Ovary (tissue), 9 donors: ENCODE data around the gene GPRC5C. TPM values are rescaled to one million over a fixed set of nuclear protein-coding genes. Genes with fewer than 3 reads are reported as not detected.

Experiments used
- DNase-seq, 5 donors: peaks; one replicate each; pipeline ENCODE4 v3.0.0-alpha.2; 2019 to 2020
- H3K27ac ChIP-seq, 2 donors: fragments of 200-600 bp; one replicate each; pipeline versions ENCODE4 v1.5.1 to v1.8.0; 2019 to 2022
- H3K27me3 ChIP-seq: fragments of 200-600 bp; one replicate; pipeline ENCODE4 v1.8.0; 2022
- H3K36me3 ChIP-seq: fragments of 200-600 bp; sonication (generic); one replicate; pipeline ENCODE4 v1.5.1; 2019
- H3K4me1 ChIP-seq: one replicate; pipeline ENCODE4 v1.8.1; 2013; ENCODE audit warnings: mild to moderate bottlenecking, moderate library complexity; ENCODE audit not compliant: insufficient read depth
- H3K4me3 ChIP-seq: fragments of 200-600 bp; sonication (generic); one replicate; pipeline ENCODE4 v1.5.1; 2017
- H3K9me3 ChIP-seq, 2 donors: fragments of 200-600 bp in 1 of 2; sonication (generic) in 1 of 2; one replicate each; pipeline versions ENCODE4 v1.5.1 to v1.8.1; 2013 to 2019; ENCODE audit warnings: mild to moderate bottlenecking in 1 of 2, moderate library complexity in 1 of 2
- CTCF ChIP-seq, 3 donors: fragments of 450-650 bp in 2 of 3; fragments of 200-600 bp in 1 of 3; IDR thresholded peaks; one replicate each; pipeline versions ENCODE4 v1.5.1 to v1.8.0; 2016 to 2022; ENCODE audit warnings: antibody characterized with exemption in 3 of 3, mild to moderate bottlenecking in 1 of 3
- EP300 ChIP-seq: sonication (generic); formaldehyde crosslinking; IDR thresholded peaks from one replicate; pipeline ENCODE4 v1.6.1; 2017; ENCODE audit warnings: antibody characterized with exemption
- POLR2A ChIP-seq: fragments of 450-650 bp; IDR thresholded peaks from one replicate; pipeline ENCODE4 v1.6.1; 2017; ENCODE audit warnings: antibody characterized with exemption, mild to moderate bottlenecking, moderate library complexity
- WGBS, 3 donors: extraction: QIAGEN DNeasy Blood & Tissue Kit in 1 of 3; methylation state at CpG; one replicate each; pipeline versions ENCODE4 v1.1.5 to v1.1.7; 2013 to 2017; 5-methylcytosine and 5-hydroxymethylcytosine counted together
- intact Hi-C, 4 donors: fragments of 100-400 bp; cut with DNase I; formaldehyde crosslinking; loops; one replicate each; pipeline versions ENCODE4 v1.11.0 to v1.15.1; 2022 to 2023
- polyA plus RNA-seq, 2 donors: library from polyadenylated mRNA; stranded (reverse); fragments of 200-250 nt in 1 of 2; fragments of 350-450 nt in 1 of 2; fragmentation: Illumina TruSeq in 1 of 2; extraction: RNeasy Lipid Tissue Mini Kit (QIAGEN cat#74804) in 1 of 2; gene quantifications; one replicate each; pipeline ENCODE4 v1.2.3, GENCODE V29; 2013 to 2014
- total RNA-seq, 7 donors: library from RNA; depleted of rRNA in 2 of 7; stranded (reverse); fragments of >200 nt in 2 of 7; fragmentation: NEBNext Ultra II Directional in 3 of 7; extraction: Animal tissue kit (Norgen Biotek cat#: 25700) in 3 of 7; gene quantifications; one replicate each; pipeline versions ENCODE4 v1.1.0 to v1.2.4, GENCODE V29; 2016 to 2023
- donor health status: DM: no; HTN: no; CAD: no; lungs with moderate emphysema.
- donor health status: DM: no; HTN: no; CAD: no.
- donor health status: Bipolar disorder and iron deficiency.
- donor health status: DM: yes; HTN: yes; CAD: no.
- donor health status: DM: no; HTN: no; CAD: no.
- donor health status: DM: yes; HTN: yes; CAD: no.

GPRC5C gene
- total and polyA plus RNA-seq, 9 donors, result 3.7 to 133 (median 61.8) TPM

- DNase-seq, result no peak
- Histone ChIP-seq H3K27me3 (no peaks in the 10 kb centered on the region), H3K27ac (no peak overlapping the region), H3K9me3 (no peaks in the 10 kb centered on the region), H3K36me3 (no peaks in the 10 kb centered on the region), H3K4me1 (peaks cover 6% of the 10 kb centered on the region), H3K4me3 (no peak overlapping the region)
- TF ChIP-seq CTCF (IDR thresholded peaks at IDR 0.05) (no peak), EP300 (no peak), POLR2A (no peak)
- intact Hi-C loops, result loop anchor here in 3 of 4 donors (2.0 to 10.0 kb wide), 4 partner anchors 81 to 252 kb away; partner anchors contain the start of gene TTYH2 (in 1 of the 3)
- WGBS, 3 donors, result 61 to 69% (median 62%) methylated on average over 7 of the region's 7 CpGs
These were observed 27.7 kb downstream of the GPRC5C start for GRCh38 chr17:74459622-74460021.

GRCh38 chr17:74460241-74460640 lies 28.4 kb downstream of the GPRC5C start:
- intact Hi-C loops, result no loop called here
- no peak for TF ChIP-seq POLR2A
- TF ChIP-seq CTCF (IDR thresholded peaks at IDR 0.05), result no peak
- no peak for TF ChIP-seq EP300
- Histone ChIP-seq H3K27ac (no peak overlapping the region), H3K36me3 (no peaks in the 10 kb centered on the region), H3K27me3 (no peaks in the 10 kb centered on the region), H3K4me1 (peaks cover 3% of the 10 kb centered on the region), H3K9me3 (no peaks in the 10 kb centered on the region), H3K4me3 (no peak overlapping the region)
- no peak for DNase-seq
- 74 to 81% (median 75%) methylated on average over 2 of the region's 2 CpGs for WGBS, 3 donors

GRCh38 chr17:74460996-74461395 lies 29.1 kb downstream of the GPRC5C start:
- H3K36me3 ChIP-seq, result no peaks in the 10 kb centered on the region
- H3K27ac ChIP-seq, result no peak overlapping the region
- intact Hi-C loops, result no loop called here
- no peaks in the 10 kb centered on the region for H3K9me3 ChIP-seq
- H3K4me1 ChIP-seq, result peaks cover 3% of the 10 kb centered on the region
- TF ChIP-seq POLR2A, result no peak
- no peak for TF ChIP-seq EP300
- no peak for TF ChIP-seq CTCF (IDR thresholded peaks at IDR 0.05)
- no peak overlapping the region for H3K4me3 ChIP-seq
- DNase-seq, result no peak
- H3K27me3 ChIP-seq, result no peaks in the 10 kb centered on the region
- 92 to 95% (median 93%) methylated on average over 7 of the region's 7 CpGs for WGBS, 3 donors

- no peak for TF ChIP-seq CTCF (IDR thresholded peaks at IDR 0.05)
- TF ChIP-seq POLR2A, result no peak
- TF ChIP-seq EP300, result no peak
- DNase-seq, result no peak
- H3K4me1 ChIP-seq, result peaks cover 3% of the 10 kb centered on the region
- no peaks in the 10 kb centered on the region for H3K27me3 ChIP-seq
- H3K27ac ChIP-seq, result no peak overlapping the region
- WGBS, 3 donors, result 75 to 88% (median 82%) methylated on average over 10 of the region's 10 CpGs
- intact Hi-C loops, result no loop called here
- no peak overlapping the region for H3K4me3 ChIP-seq
- no peaks in the 10 kb centered on the region for H3K36me3 ChIP-seq
- H3K9me3 ChIP-seq, result no peaks in the 10 kb centered on the region
These were observed 29.7 kb downstream of the GPRC5C start for GRCh38 chr17:74461611-74462010.
